HG02943 (cell line): ENCODE results near the gene RPL12.
A peak's percentile ranks its signal among the peaks of the same experiment; 100 is the strongest.
"Not testable (repeated sequence)": the region's sequence is repeated elsewhere in the genome, so short reads cannot be mapped to it uniquely, and the experiment has no call there.

Source experiments
- ATAC-seq: cut with Tn5 transposase; IDR thresholded peaks from one replicate; pipeline ENCODE4 v1.9.1; 2021; ENCODE audit warnings: mild to moderate bottlenecking, low read depth, moderate library complexity; ENCODE audit not compliant: unreplicated experiment

Gene RPL12

DNA sequence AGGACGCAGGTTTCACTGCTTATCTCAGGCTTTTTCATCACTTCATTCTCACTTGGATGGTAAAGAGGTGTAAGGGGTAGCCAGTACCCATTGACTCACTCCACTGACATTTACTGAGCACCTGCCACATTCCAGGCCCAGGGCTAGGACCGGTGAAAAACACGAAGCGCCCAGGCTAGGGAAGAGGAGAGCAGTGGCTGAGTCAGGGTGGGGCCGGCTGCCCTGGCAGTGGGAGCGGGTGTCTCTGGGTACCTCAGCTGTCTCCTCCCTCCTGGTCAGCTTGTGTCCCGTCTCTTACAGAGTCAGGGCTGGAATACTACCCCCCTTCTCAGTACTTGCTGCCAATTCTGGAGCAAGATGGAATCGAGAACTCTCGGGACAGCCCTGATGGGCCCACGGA is 22.3 kb upstream of the RPL12 start:
- no peak for ATAC-seq

GRCh38 chr9:127470662-127471061 is 19.5 kb upstream of the RPL12 start:
- no peak for ATAC-seq

GRCh38 chr9:127467621-127468020 is 16.4 kb upstream of the RPL12 start:
- ATAC-seq: no peak

DNA sequence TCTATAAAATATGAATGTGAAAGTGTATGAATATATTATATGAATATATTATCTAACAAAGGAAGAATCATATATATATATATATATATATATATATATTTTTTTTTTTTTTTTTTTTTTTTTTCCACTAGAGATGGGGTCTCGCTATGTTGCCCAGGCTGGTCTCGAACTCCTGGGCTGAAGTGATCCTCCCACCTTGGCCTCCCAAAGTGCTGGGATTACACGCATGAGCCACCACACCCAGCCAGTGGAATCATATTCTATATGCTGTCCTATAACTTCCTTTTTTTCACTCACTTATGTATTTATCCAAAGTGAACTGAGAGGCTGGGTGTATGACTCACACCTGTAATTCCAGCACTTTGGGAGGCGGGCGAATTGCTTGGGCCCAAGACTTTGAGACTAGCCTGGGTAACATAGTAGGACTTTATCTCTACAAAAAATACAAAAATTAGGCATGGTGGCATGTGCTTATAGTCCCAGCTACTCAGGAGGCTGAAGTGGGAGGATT is 15.3 kb upstream of the RPL12 start:
- ATAC-seq: not testable (repeated sequence)

DNA sequence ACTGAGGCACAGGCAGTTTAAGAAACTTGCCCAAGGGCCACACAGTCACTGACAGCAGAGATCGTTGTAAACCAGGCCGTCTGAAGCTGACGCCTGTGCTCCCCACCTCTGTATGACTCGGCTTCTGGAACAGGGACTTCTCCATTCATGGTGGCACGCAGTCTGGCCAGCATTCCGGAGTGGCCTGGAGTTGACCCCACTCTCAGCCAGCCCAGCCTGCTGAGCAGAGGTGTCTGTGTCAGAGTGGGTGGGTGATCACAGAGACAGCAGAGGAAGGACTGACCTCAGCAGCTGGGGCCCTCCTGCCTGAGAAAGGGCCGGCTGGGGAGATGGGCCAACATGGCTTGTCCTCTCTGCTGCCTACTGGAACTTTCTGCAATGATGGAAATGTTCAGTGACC is 12.7 kb upstream of the RPL12 start:
- no peak for ATAC-seq

DNA sequence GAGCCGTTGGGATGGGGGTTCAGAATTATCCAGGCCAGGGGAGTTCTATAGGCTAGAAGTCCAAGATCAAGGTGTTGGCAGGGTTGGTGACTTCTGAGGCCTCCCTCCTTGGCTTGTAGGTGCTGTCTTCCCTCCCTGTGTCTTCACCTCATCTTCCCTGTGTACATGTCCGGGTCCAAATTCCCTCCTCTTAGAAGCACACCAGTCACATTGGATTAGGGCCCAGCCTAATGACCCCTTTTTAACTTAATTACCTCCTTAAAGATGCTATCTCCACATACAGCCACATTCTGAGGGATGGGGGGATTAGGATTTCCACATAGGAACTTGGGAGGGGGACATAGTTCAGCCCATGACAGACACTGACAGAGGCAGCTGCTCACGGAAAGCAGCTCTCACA is 12.2 kb upstream of the RPL12 start:
- no peak for ATAC-seq

- ATAC-seq: no peak
Measured at GRCh38 chr9:127458921-127459320, 7.7 kb upstream of the RPL12 start.

GRCh38 chr9:127457191-127457878 is 6.1 kb upstream of the RPL12 start:
- ATAC-seq: no peak

- no peak for ATAC-seq
Measured at GRCh38 chr9:127455324-127455992, 4.3 kb upstream of the RPL12 start.

DNA sequence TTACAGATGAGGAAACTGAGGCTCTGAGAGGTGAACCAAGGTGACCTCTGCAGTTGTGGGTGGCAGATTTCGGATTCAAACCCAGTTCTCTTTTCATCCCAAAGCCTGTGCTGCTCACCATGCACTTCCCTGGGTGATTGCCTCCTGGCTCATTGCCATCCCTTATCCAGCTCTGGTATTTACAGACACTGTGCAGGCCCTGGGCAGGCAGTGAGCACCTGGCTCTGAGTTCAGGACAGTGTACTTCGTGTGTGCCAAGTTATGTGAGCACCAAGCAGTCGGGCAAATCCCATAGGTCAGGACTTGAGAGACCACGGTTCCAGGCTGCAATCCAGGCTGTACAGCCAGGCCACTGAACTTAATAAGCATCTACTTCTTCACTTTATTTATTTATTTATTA is 1.5 kb upstream of the RPL12 start:
- no peak for ATAC-seq

GRCh38 chr9:127451858-127452656 is 851 bp upstream of the RPL12 start:
- peak; percentile 14 for ATAC-seq

DNA sequence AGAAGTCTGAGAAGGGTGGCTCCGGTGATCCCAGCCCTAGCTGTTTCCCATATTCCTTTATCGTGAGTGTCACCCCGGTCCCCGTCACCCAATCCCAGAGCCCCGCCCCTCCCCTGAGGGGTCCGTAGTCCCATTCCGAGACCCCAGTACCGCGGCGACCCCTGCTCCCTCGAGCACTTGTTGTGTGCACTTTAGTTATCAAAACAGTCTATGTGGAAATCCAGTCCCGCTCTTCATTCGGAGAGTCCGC is 327 bp upstream of the RPL12 start:
- no peak for ATAC-seq

GRCh38 chr9:127450243-127450760 is 904 bp downstream of the RPL12 start:
- ATAC-seq: no peak

GRCh38 chr9:127449332-127449966 is 1.8 kb downstream of the RPL12 start:
- ATAC-seq: no peak

DNA sequence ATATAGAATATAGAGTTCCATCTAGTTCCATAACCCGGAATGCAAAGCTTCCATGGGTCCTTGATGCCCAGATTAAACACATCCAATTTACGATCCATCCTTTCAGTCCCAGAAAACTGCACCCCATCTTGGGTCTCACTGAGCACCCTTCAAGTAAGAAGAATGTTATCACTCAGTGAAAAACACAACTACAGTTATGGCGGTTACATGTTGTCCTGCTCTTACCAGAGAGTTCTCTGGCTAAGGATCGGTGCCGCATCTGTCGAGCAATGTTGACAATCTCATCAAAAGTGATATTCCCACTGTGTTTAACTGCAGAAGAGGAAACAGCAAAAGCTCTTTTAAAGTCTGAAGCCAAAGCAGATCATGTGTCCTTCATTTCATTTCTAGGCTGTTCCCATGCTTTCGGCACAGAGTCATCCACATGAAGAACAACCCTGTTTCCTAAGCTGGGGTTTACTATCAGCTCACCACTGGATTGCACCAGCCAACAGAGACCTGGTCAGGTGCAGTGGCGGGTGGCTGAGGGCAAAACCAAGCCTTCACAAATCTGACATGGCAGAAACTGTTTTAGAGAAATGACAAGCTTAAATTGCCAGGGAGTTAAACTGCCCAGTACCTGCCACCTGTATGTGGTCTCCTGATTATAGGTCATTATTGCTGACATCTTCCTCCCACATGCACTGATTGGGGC is 2.9 kb downstream of the RPL12 start:
- no peak for ATAC-seq

DNA sequence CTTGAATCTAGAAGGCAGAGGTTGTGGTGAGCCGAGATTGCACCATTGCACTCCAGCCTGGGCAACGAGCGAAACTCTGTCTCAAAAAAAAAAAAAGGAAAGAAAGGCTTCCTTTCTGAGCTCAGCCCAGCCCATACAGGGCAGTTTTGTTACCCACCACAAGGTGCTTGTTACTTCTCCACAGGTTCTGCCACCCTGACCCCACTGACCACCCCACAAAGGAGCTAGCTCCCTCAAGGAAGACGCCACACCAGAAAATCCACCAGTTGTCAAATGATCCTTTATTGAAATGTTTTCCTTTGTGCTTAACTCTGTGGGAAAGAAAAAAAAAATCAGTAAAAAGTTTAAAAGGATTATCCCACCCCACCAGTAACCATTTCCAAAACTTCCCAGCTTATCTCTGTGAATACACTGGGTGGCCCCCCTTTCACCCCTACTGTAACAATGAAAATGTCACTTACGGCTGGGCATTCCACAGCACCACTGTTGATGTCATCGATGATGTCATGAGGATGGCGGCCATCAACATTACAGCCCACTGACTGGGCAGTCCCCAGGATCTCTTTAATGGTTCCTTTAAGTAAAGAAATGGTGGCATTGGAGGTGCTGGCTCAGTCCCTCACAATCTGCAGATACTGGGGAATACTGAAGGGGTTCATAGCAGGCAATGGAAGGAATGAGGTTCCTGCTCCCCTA is 3.6 kb downstream of the RPL12 start:
- no peak for ATAC-seq

- no peak for ATAC-seq
Measured at GRCh38 chr9:127446713-127447415, 4.3 kb downstream of the RPL12 start.

GRCh38 chr9:127445851-127446712 is 5.1 kb downstream of the RPL12 start:
- ATAC-seq: no peak
